ENCODE results near the gene CBL. TPM values are rescaled to one million over a fixed set of nuclear protein-coding genes. Genes with fewer than 3 reads are reported as not detected.

CBL gene
- total RNA-seq, 1 donor from 2014 or later: 15.5 TPM

DNA sequence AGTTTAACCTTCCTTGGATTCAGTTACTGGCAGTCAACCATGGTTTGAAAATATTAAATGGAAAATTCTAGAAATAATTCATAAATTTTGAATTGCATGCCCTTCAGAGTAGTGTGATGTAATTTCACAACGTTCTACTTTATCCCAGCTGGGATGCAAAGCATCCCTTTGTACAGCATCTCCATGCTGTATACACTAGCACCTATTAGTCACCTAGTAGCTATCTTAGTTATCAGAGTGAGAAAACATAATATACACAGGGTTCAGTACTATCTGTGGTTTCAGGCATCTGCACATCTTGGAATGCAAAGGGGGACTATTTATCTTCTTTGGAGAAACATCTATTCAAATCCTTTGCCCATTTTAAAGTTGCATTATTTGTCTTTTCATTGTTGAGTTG, 30.8 kb downstream of the CBL start:
- Histone ChIP-seq H3K9me3 (no peaks in the 10 kb centered on the region), H3K36me3 (peaks cover 0 to 21% of the 10 kb centered on the region in 2 donors), H3K4me3 (no peak overlapping the region), H3K27me3 (no peaks in the 10 kb centered on the region), H3K4me1 (no peaks in the 10 kb centered on the region), H3K27ac (no peak overlapping the region)
- no peak for DNase-seq (ENCODE audit: extremely low spot score in 2 of 2)
- TF ChIP-seq POLR2A (IDR thresholded peaks at IDR 0.05): no peak
- intact Hi-C loops (cut with DNase I): no loop called here

DNA sequence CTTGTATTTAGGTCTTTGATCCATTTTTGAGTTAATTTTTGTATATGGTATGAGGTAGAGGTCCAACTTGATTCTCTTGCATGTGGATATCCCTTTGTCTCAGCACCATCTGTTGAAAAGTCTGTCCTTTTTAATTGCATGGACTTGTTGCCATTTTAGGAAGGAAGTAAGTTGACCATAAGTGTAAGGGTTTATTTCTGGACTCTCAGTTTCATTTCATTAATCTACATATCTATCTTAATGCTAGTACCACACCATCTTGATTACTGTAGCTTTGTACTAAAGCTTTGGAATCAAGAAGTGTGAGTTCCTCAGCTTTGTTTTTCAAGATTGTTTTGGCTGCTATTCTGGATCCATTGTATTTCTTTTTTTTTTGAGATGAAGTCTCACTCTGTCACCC, 31.4 kb downstream of the CBL start:
- Histone ChIP-seq H3K4me3 (no peak overlapping the region), H3K27me3 (no peaks in the 10 kb centered on the region), H3K4me1 (no peaks in the 10 kb centered on the region), H3K27ac (no peak overlapping the region), H3K9me3 (no peaks in the 10 kb centered on the region), H3K36me3 (peaks cover 0 to 21% of the 10 kb centered on the region in 2 donors)
- no peak for DNase-seq (ENCODE audit: extremely low spot score in 2 of 2)
- intact Hi-C loops (cut with DNase I): no loop called here
- TF ChIP-seq, protein P1, sequence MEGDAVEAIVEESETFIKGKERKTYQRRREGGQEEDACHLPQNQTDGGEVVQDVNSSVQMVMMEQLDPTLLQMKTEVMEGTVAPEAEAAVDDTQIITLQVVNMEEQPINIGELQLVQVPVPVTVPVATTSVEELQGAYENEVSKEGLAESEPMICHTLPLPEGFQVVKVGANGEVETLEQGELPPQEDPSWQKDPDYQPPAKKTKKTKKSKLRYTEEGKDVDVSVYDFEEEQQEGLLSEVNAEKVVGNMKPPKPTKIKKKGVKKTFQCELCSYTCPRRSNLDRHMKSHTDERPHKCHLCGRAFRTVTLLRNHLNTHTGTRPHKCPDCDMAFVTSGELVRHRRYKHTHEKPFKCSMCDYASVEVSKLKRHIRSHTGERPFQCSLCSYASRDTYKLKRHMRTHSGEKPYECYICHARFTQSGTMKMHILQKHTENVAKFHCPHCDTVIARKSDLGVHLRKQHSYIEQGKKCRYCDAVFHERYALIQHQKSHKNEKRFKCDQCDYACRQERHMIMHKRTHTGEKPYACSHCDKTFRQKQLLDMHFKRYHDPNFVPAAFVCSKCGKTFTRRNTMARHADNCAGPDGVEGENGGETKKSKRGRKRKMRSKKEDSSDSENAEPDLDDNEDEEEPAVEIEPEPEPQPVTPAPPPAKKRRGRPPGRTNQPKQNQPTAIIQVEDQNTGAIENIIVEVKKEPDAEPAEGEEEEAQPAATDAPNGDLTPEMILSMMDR (IDR thresholded peaks at IDR 0.05): no peak
- no peak for TF ChIP-seq POLR2A (IDR thresholded peaks at IDR 0.05)
- TF ChIP-seq POLR2AphosphoS5 (IDR thresholded peaks at IDR 0.05; ENCODE audit: insufficient read depth in 1 of 2, low read depth in 1 of 2): no peak

DNA sequence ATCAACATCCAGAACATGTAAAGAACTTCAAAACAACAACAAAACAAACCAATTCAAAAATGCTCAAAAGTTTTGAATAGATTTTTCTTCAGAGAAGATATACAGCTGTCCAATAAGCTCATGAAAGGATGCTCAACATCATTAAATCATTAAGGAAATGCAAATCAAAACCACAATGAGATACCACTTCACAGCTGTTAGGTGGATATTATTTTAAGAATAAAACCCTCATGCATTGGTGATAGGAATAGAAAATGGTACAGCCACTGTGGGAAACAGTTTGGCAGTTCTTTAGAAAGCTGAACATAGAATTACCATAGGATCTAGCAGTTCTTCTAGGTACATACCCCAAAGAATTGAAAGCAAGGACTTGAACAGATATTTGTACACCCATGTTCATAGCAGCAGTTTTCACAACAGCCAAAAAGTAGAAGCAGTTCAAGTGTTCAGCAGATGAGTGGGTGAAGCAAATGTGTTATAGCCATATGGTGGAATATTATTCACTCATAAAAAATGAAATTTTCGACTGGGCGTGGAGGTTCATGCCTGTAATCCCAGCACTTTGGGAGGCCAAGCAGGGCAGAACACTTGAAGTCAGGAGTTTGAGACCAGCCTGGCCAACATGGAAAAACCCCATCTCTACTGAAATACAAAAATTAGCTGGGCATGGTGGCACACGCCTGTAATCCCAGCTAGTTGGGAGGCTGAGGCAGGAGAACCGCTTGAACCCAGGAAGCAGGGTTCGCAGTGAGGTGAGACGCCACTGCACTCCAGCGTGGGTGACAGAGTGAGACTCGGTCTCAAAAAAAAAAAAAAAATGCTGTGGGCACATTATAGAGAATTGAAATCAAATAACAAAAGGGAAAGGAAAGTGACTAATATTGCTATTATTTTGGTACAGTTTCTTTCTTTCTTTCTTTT, 42.9 kb downstream of the CBL start:
- H3K27me3 ChIP-seq: no peaks in the 10 kb centered on the region
- no peak for TF ChIP-seq POLR2A (IDR thresholded peaks at IDR 0.05)
- TF ChIP-seq POLR2AphosphoS5 (IDR thresholded peaks at IDR 0.05; ENCODE audit: insufficient read depth in 1 of 2, low read depth in 1 of 2): no peak
- TF ChIP-seq, protein P1 (IDR thresholded peaks at IDR 0.05): no peak
- H3K4me3 ChIP-seq: no peak overlapping the region
- H3K9me3 ChIP-seq: no peaks in the 10 kb centered on the region
- no peaks in the 10 kb centered on the region for H3K36me3 ChIP-seq
- H3K4me1 ChIP-seq: no peaks in the 10 kb centered on the region
- intact Hi-C loops (cut with DNase I): no loop called here
- no peak overlapping the region for H3K27ac ChIP-seq
- no peak for DNase-seq (ENCODE audit: extremely low spot score in 2 of 2)

DNA sequence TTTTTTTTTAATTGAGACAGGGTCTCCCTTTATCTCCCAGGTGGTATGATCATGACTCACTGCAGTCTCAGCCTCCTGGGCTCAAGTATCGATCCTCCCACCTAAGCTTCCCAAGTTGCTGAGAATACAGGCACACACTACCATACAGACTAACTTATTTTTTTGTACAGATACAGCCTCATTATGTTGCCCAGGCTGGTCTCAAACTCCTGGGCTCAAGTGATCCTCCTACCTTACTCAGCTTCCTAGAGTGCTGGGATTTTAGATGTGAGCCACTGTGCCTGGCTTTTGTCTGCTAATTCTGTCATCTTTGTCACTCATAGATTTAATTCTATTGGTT, 43.5 kb downstream of the CBL start:
- H3K36me3 ChIP-seq: no peaks in the 10 kb centered on the region
- DNase-seq (ENCODE audit: extremely low spot score in 2 of 2): no peak
- TF ChIP-seq POLR2A (IDR thresholded peaks at IDR 0.05): no peak
- TF ChIP-seq, protein P1 (IDR thresholded peaks at IDR 0.05): no peak
- TF ChIP-seq POLR2AphosphoS5 (IDR thresholded peaks at IDR 0.05; ENCODE audit: insufficient read depth in 1 of 2, low read depth in 1 of 2): no peak
- H3K4me3 ChIP-seq: no peak overlapping the region
- H3K27me3 ChIP-seq: no peaks in the 10 kb centered on the region
- no peaks in the 10 kb centered on the region for H3K4me1 ChIP-seq
- no peaks in the 10 kb centered on the region for H3K9me3 ChIP-seq
- H3K27ac ChIP-seq: no peak overlapping the region
- intact Hi-C loops (cut with DNase I): no loop called here

DNA sequence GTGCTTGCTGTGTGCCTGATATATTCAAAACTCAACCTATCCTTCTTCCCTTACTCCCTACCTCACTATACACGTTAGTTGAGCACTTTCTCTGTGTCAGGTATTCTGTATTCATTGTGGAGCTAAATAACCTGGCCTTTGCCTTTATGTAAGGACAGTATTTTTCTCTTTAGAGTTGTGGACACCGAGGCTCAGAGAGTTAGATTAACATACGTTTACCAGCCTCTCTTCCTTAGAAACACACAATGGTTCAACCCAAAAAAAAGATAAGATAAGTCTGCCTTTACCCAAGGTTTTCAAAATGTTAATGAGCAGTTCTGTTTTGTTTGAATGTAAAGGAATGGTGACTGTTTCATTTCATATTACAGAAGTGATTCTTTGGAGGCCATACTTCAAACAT, 45.0 kb downstream of the CBL start:
- Histone ChIP-seq H3K36me3 (no peaks in the 10 kb centered on the region), H3K27me3 (no peaks in the 10 kb centered on the region), H3K9me3 (no peaks in the 10 kb centered on the region), H3K27ac (no peak overlapping the region), H3K4me3 (no peak overlapping the region), H3K4me1 (no peaks in the 10 kb centered on the region)
- no peak for DNase-seq (ENCODE audit: extremely low spot score in 2 of 2)
- TF ChIP-seq POLR2AphosphoS5 (IDR thresholded peaks at IDR 0.05; ENCODE audit: insufficient read depth in 1 of 2, low read depth in 1 of 2) (no peak), POLR2A (IDR thresholded peaks at IDR 0.05) (no peak)
- TF ChIP-seq, protein P1 (IDR thresholded peaks at IDR 0.05): no peak
- intact Hi-C loops (cut with DNase I): no loop called here
